Stimulated activated naive CD8-positive, alpha-beta T cell treated with anti-CD3 and anti-CD28 coated beads, Interleukin-15, Interleukin-2, amounts not matched to agents 100 ng/mL and 50 ng/mL, for 24 hours (primary cell): ENCODE data around the gene SCN8A.

Experiments
- H3K27ac Mint-ChIP-seq: one replicate; pipeline ENCODE4 v1.8.0; 2021; ENCODE audit warnings: mild to moderate bottlenecking, mixed read lengths
- H3K27me3 Mint-ChIP-seq: one replicate; pipeline ENCODE4 v1.8.0; 2021; ENCODE audit warnings: mixed read lengths
- H3K36me3 Mint-ChIP-seq: one replicate; pipeline ENCODE4 v1.8.0; 2021; ENCODE audit warnings: low read depth, mixed read lengths
- H3K4me1 Mint-ChIP-seq: one replicate; pipeline ENCODE4 v1.8.0; 2021; ENCODE audit warnings: low read depth, mixed read lengths
- H3K4me3 Mint-ChIP-seq: one replicate; pipeline ENCODE4 v1.8.0; 2021; ENCODE audit warnings: mild to moderate bottlenecking, mixed read lengths
- H3K9me3 Mint-ChIP-seq: one replicate; pipeline ENCODE4 v1.8.0; 2021; ENCODE audit warnings: mixed read lengths

The SCN8A gene

DNA sequence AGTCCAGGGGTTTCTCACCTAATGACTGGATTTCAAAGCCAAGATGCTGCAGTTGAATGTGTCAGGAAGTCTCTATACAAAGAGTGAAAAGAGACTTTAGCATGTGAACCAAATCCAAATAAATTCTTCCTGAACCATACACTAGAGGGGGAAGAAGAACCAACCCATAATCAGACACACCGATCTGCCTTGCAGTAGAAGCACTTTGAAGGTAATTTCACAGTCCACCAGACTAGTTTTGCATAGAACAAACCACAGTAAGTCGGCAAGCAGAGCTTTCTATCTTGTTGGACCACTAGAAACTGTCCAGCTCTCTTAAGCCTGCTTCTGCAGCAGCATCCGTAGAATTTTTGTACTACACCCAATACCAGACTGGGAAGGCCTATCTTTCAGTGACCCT lies 218.2 kb downstream of the SCN8A start:
- Mint-ChIP-seq H3K9me3 (no peaks in the 10 kb centered on the region), H3K36me3 (no peaks in the 10 kb centered on the region), H3K4me1 (no peaks in the 10 kb centered on the region), H3K27me3 (peaks cover 3% of the 10 kb centered on the region), H3K27ac (no peak overlapping the region), H3K4me3 (no peak overlapping the region)

DNA sequence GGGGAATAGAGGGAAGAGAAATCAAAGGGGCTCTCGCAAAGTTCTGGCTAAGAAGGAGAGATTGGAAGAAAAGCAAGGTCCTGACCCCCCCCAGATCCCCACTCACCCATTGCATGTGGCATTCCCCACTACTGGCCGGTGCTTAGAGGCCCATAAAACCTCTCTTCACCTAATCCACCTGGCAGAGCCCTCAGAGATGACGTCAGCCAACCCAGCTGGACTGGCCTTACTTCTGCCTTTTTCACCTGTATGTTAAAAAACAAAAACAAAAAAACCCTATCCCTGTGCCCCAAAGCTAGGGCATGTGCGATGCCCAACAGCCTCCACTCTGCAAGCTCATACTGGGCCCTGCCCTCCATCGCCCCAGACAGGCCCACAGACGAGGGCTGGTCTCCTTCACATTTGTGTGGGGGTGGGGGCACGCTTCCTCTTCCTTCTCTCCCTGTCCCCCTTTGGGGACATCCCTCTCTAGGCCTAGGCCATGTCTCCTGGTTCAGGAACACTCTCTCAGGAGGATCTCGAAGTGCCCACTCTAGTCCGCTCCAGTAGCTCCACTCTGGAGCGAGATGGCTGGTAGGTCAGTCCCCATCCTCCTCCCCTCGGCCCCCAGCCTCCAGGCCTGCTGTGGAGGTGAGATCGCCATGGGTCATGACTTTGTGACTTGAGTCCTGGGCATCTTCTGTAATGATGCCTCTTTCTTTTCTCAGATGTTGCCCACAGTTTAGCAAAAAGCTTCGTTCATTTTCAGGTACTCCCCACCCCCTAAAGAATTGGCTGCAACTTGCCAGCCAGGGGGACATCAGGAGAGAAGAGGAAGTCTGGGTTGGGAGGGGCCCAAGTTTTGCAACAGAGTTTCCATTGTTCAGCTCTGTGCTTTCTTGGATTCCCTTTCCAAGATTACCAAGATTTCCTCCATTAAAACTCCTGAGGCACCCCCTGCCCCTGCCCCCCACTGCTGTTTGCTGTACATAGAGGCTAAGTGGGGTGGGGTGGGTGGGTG lies 220.5 kb downstream of the SCN8A start:
- Mint-ChIP-seq H3K27me3 (peaks cover 10% of the 10 kb centered on the region), H3K36me3 (no peaks in the 10 kb centered on the region), H3K4me3 (no peak overlapping the region)

DNA sequence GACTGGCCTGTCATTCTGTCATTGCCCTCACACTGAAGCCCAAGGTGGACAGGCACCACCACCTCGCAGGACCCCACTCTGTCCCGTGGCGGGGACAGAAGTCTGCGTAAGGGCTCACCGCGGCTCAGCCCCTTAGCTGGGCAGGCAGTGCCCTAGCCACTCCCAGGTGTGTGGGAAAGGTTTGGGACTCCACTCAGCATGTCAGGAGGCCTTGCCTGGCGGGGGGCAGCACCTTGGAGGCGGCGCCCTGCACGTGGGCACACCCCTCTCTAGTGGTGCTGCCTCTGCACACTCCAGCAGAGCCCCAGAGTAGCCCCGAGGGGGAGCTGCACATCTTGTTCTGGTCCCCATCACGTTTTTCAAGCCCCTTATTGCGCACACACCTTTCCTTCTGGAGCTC lies 221.8 kb downstream of the SCN8A start:
- Mint-ChIP-seq H3K9me3 (no peaks in the 10 kb centered on the region), H3K4me3 (no peak overlapping the region), H3K27ac (no peak overlapping the region), H3K4me1 (peaks cover 8% of the 10 kb centered on the region), H3K27me3 (peaks cover 10% of the 10 kb centered on the region), H3K36me3 (no peaks in the 10 kb centered on the region)

More for the DNA sequence above, 220.5 kb downstream of the SCN8A start:
- H3K9me3 Mint-ChIP-seq: no peaks in the 10 kb centered on the region
- H3K27ac Mint-ChIP-seq: no peak overlapping the region
- peaks cover 8% of the 10 kb centered on the region for H3K4me1 Mint-ChIP-seq

DNA sequence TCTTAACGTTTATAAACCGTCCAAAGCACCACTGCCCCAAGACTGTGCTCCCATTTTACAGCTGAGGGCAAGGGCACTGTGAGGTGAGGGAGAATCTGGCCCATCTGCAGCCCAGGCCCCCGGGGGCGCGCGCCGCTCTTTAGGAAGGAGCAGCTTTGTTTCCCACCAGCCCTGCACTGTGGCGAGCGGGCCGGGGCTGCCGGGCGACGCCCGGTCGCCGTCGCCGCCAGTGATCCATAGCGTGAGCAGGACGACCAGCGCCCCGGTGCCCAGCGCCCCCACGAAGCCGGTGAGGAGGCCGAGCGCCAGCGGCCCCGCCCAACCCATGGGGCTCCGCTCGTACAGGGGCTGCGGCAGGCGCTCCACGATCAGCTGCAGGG lies 222.9 kb downstream of the SCN8A start:
- H3K9me3 Mint-ChIP-seq: no peaks in the 10 kb centered on the region
- no peaks in the 10 kb centered on the region for H3K36me3 Mint-ChIP-seq
- no peak overlapping the region for H3K4me3 Mint-ChIP-seq
- peaks cover 7% of the 10 kb centered on the region for H3K27me3 Mint-ChIP-seq
- H3K4me1 Mint-ChIP-seq: peaks cover 8% of the 10 kb centered on the region
- H3K27ac Mint-ChIP-seq: no peak overlapping the region

DNA sequence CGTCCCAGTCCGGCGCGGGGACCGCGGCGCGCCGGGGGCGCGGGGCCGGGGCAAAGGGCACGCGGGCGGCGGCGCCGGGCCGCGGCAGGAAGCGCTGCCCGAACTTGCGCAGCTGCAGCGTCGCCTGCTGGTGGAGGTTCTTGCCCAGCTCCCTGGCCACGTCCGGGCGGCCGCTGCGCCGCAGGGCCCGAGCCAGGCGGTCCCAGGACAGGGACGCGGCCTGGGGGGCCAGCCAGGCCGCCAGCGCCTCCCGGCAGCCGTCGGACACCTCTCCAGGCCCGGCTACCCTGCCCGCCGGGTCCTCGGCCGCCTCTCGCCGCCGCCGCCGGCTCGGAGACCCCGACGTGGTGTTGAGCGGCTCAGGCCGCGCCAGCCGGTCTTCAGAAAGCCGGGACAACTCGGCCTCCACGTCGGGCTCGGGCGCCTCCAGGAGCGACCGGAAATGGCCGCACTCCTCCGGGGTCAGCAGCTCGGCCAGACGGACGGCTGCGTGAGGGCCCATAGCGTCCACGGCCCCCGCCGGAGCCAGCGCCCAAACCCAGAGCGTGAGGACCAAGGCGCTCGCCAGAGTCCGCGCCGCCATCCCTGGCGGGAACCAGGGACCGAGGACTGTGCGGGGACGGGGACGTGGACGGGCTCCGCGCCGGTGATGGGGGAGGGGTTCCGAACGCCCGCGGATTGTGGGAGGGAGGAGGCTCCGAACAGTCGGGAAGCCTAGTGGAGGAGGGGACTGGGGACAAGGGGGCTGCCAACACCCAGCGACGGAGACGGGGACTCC lies 223.5 kb downstream of the SCN8A start:
- no peaks in the 10 kb centered on the region for H3K9me3 Mint-ChIP-seq
- peak overlapping the region; percentile 81 for H3K27ac Mint-ChIP-seq
- H3K27me3 Mint-ChIP-seq: peaks cover 7% of the 10 kb centered on the region
- peak overlapping the region; percentile 79 for H3K4me3 Mint-ChIP-seq
- no peaks in the 10 kb centered on the region for H3K36me3 Mint-ChIP-seq
- H3K4me1 Mint-ChIP-seq: peaks cover 8% of the 10 kb centered on the region

DNA sequence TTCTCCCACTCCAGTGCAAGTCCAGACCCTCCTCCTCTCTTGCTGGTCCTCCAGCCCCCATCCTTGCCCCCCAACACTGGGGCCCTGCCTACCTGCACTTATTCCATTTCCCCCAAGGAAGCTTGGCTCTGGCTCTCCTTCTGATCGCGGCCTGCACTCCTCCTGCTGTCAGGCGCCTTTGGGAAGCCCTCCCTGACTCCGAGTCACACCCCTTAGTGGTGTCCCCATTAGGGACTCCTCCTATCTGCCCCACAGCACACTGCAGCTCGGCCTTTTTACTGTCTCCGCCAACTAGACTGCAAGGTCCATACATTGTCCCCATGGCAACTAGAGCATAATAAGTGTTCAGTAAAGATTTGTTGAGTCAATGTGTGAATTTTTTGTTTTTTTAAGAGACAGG lies 224.5 kb downstream of the SCN8A start:
- H3K9me3 Mint-ChIP-seq: no peaks in the 10 kb centered on the region
- H3K4me3 Mint-ChIP-seq: peak overlapping the region; percentile 79
- H3K27ac Mint-ChIP-seq: peak overlapping the region; percentile 81
- peaks cover 15% of the 10 kb centered on the region for H3K4me1 Mint-ChIP-seq
- H3K36me3 Mint-ChIP-seq: no peaks in the 10 kb centered on the region
- H3K27me3 Mint-ChIP-seq: peaks cover 7% of the 10 kb centered on the region

DNA sequence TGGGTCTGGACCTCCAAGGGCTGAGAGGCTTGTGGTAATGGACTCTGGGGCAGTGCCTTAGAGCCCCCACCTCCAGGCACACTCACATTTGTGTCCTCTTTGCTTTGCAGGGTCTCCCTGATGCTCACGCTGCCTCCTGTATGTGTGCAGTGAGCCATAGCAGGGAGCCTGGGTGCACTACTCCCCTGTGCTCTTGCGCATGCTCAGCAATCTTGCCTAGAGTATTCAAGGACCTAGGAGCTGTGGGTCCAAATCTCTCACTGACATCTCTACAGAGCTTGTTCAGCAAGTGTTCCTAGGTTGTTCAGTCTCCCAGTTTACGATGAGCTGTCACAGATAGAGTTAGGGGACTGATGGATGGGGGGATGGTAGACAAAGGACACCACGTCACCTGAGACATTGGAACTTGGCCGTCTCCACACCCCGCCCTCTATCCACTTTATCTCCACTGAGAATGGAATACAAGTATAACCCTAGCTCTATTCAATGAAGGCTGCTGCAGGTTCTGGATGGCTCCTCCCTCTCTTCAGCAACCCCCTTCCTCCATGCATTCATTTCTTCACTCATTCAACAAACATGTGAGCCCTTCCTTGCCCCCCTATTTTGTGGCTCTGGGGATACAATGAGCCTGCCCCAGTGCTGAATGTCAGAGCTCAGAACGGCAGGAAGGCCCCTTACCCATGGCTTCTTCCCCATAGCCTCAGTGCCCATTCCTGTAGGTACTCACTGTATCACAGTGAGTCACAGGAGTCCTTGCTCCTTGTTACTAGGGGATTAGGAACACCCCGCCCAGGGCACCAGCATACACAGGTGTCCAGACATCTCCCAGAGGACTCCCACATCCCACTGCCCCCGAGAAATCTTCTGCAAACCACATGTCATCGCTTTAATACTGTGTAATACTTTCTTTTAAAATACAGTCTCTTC lies 226.3 kb downstream of the SCN8A start:
- peaks cover 7% of the 10 kb centered on the region for H3K27me3 Mint-ChIP-seq
- H3K4me3 Mint-ChIP-seq: no peak overlapping the region
- H3K4me1 Mint-ChIP-seq: peaks cover 18% of the 10 kb centered on the region
- no peaks in the 10 kb centered on the region for H3K36me3 Mint-ChIP-seq
- no peaks in the 10 kb centered on the region for H3K9me3 Mint-ChIP-seq
- H3K27ac Mint-ChIP-seq: no peak overlapping the region

DNA sequence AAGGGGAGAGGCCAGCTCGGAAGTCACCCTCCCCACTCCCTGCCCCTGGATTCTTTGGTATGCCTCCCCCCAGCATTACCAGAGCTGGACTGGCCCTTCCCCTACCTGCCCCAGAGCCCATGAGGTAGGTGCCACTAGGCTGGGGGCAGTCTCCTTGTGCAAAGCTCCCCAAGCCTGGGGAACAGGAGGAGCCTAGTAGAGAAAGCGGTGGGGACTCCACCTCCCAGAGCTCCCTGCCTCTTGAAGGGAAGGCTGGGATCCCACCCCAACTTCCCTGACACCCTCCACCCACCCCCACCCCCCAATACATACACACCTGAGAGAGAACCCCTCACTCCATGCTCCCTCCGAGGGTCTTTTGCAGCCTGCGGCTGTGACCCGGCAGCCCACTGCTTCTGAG lies 227.1 kb downstream of the SCN8A start:
- H3K27me3 Mint-ChIP-seq: peaks cover 7% of the 10 kb centered on the region
- no peak overlapping the region for H3K27ac Mint-ChIP-seq
- no peaks in the 10 kb centered on the region for H3K9me3 Mint-ChIP-seq
- H3K4me3 Mint-ChIP-seq: no peak overlapping the region
- no peaks in the 10 kb centered on the region for H3K36me3 Mint-ChIP-seq
- H3K4me1 Mint-ChIP-seq: peaks cover 25% of the 10 kb centered on the region

- Mint-ChIP-seq H3K9me3 (no peaks in the 10 kb centered on the region), H3K4me1 (peaks cover 27% of the 10 kb centered on the region), H3K27ac (no peak overlapping the region), H3K4me3 (no peak overlapping the region), H3K36me3 (no peaks in the 10 kb centered on the region), H3K27me3 (peaks cover 7% of the 10 kb centered on the region)
Measured at GRCh38 chr12:51818566-51819300, 227.7 kb downstream of the SCN8A start.

GRCh38 chr12:51819736-51820525 lies 228.9 kb downstream of the SCN8A start:
- Mint-ChIP-seq H3K4me1 (peaks cover 27% of the 10 kb centered on the region), H3K4me3 (peak overlapping the region; percentile 78), H3K9me3 (no peaks in the 10 kb centered on the region), H3K36me3 (no peaks in the 10 kb centered on the region), H3K27me3 (peaks cover 7% of the 10 kb centered on the region), H3K27ac (peak overlapping the region; percentile 58)

DNA sequence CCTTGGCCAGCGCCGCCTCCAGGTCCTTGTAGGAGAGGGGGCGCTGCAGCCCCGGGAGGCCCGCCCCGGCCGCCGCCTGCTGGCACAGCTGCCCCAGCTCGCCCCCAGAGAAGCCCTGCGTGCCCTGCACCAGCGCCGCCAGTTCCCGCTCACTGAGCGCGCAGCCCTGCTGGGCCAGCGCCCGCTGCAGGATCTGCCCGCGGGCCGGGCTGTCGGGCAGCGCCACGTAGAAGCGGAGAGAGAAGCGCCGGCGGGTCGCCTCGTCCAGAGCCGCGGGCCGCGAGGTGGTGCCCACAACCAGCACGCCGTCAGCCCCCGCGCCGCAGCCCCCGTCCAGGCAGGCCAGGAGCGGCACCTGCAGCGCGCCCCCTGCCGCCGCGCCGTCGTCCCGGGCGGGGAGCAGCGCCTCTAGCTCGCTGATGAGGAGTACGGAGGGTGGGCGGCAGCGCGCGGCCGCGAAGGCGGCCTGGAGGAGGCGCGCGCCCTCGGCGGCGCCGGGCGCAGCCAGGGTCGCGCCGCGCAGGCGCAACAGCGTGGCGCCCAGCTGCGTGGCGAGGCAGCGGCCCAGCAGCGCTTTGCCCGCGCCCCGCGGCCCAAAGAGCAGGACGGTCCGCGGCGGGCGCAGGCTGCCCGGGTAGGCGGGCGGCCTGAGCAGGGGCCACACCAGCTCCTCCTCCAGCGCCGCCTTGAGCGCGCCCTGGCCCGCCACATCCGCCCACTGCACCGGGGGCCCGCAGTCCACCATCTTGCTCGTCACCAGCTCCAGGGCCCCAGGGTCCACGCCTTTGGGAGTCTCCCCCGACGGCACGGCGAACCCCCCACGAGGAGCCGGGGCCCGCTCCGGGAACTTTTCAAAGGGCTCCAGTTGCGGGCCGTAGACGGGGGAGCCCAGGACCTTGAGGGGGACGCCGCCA lies 229.8 kb downstream of the SCN8A start:
- H3K9me3 Mint-ChIP-seq: no peaks in the 10 kb centered on the region
- H3K27ac Mint-ChIP-seq: peak overlapping the region; percentile 58
- H3K4me1 Mint-ChIP-seq: peaks cover 19% of the 10 kb centered on the region
- H3K36me3 Mint-ChIP-seq: no peaks in the 10 kb centered on the region
- no peaks in the 10 kb centered on the region for H3K27me3 Mint-ChIP-seq
- H3K4me3 Mint-ChIP-seq: peak overlapping the region; percentile 78

DNA sequence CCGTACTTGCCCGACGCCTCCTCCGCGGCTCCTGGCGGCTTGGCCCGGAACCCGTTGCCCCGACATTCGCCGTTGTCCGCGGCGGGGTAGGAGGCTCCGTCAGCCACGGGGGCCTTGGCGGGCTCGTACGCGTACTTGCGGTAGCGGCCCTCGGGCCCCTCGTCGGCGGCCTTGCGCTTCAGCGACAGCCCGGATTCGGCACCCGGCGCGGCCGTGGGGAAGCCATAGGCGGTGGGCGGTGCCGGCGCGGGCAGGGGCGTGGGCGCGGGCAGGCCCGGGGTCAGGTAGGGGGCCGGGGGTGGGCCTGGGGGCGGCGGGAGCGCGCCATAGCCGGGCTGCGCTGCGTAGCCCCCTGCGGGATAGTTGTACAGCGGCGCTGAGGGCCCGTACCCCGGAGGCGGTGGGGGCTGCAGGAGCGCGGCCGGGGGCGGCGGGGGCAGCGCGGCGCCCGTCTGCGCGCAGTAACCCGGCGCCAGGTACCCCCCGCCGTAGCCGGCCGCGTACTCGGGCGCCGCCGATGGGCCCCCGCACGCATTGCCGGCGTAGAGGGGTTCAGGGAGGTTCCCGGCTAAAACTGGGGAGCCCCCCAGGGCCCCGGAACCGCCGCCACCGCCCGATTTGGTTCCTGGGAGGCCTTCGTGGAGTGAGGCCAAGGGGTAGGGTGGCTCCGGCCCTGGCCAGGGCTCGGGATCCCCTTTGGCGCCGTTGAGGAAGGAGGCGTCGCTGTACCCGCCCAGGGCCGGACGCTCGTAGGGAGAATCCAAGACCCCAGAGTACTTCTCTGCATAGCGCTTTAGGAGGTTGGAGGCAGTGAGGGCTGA lies 230.6 kb downstream of the SCN8A start:
- Mint-ChIP-seq H3K36me3 (no peaks in the 10 kb centered on the region), H3K9me3 (no peaks in the 10 kb centered on the region), H3K27me3 (no peaks in the 10 kb centered on the region), H3K4me3 (peak overlapping the region; percentile 70), H3K4me1 (peaks cover 21% of the 10 kb centered on the region), H3K27ac (no peak overlapping the region)
